Loucy (cell line): ENCODE data around the gene CCDC148.

Experiments used
- H2AFZ ChIP-seq: fragments of 200-600 bp; sonication (generic); 2 replicates; pipeline ENCODE4 v1.6.0; 2016; ENCODE audit warnings: antibody characterized with exemption, mild to moderate bottlenecking, low read length, moderate library complexity
- H3F3A ChIP-seq: fragments of 200-600 bp; 2 replicates; pipeline ENCODE4 v1.6.0; 2016; ENCODE audit warnings: antibody characterized with exemption, low read depth, mild to moderate bottlenecking
- H3K27me3 ChIP-seq: fragments of 200-600 bp; sonication (generic); 2 replicates; pipeline ENCODE4 v1.6.1; 2014; ENCODE audit warnings: low read length, mild to moderate bottlenecking; ENCODE audit not compliant: insufficient read depth, poor library complexity, severe bottlenecking
- H3K36me3 ChIP-seq: fragments of 200-600 bp; sonication (generic); 2 replicates; pipeline ENCODE4 v1.6.1; 2016; ENCODE audit warnings: low read length; ENCODE audit not compliant: insufficient read depth
- H3K4me1 ChIP-seq: fragments of 200-600 bp; sonication (generic); 2 replicates; pipeline ENCODE4 v1.5.1; 2014; ENCODE audit warnings: low read length, mild to moderate bottlenecking; ENCODE audit not compliant: insufficient read depth, poor library complexity, severe bottlenecking
- H3K4me2 ChIP-seq: fragments of 200-600 bp; sonication (generic); 2 replicates; pipeline ENCODE4 v1.6.0; 2014; ENCODE audit warnings: antibody characterized with exemption, low read length, low read depth, mild to moderate bottlenecking; ENCODE audit not compliant: poor library complexity, severe bottlenecking
- H3K4me3 ChIP-seq: fragments of 200-600 bp; sonication (generic); 2 replicates; pipeline ENCODE4 v1.5.1; 2014; ENCODE audit warnings: low read length, mild to moderate bottlenecking, mixed read lengths; ENCODE audit not compliant: poor library complexity, severe bottlenecking
- H3K79me2 ChIP-seq: fragments of 200-600 bp; sonication (generic); 2 replicates; pipeline ENCODE4 v1.6.1; 2014; ENCODE audit warnings: low read length; ENCODE audit not compliant: insufficient read depth
- H3K9ac ChIP-seq: fragments of 200-600 bp; sonication (generic); 2 replicates; pipeline ENCODE4 v1.6.0; 2014; ENCODE audit warnings: mild to moderate bottlenecking, low read depth, low read length, moderate library complexity; ENCODE audit not compliant: poor library complexity, severe bottlenecking
- H3K9me2 ChIP-seq: fragments of 200-600 bp; sonication (generic); replicated peaks from 2 replicates; pipeline ENCODE4 v1.6.1; 2016; ENCODE audit warnings: low read depth, low read length, mixed read lengths
- H3K9me3 ChIP-seq: fragments of 200-600 bp; sonication (generic); 2 replicates; pipeline ENCODE4 v1.6.1; 2014; ENCODE audit warnings: mild to moderate bottlenecking, antibody characterized with exemption, low read length, low read depth; ENCODE audit not compliant: insufficient read depth
- H4K20me1 ChIP-seq: fragments of 200-600 bp; sonication (generic); 2 replicates; pipeline ENCODE4 v1.6.0; 2014; ENCODE audit warnings: antibody characterized with exemption, low read length, mild to moderate bottlenecking; ENCODE audit not compliant: insufficient read depth, poor library complexity, severe bottlenecking
- EZH2phosphoT487 ChIP-seq: fragments of 200-600 bp; IDR thresholded peaks from 2 replicates; pipeline ENCODE4 v1.6.1; 2018; ENCODE audit warnings: antibody characterized with exemption, mild to moderate bottlenecking, moderate library complexity, borderline replicate concordance
- TF ChIP-seq, protein P1 (sequence below): fragments of 200-600 bp; sonication (generic); conservative IDR thresholded peaks from 2 replicates; pipeline ENCODE4 v1.5.1; 2014; ENCODE audit warnings: mild to moderate bottlenecking, antibody characterized with exemption, low read length

The CCDC148 gene

GRCh38 chr2:158496986-158497385, 40.4 kb upstream of the CCDC148 start:
- H3K4me1 ChIP-seq, result no peaks in the 10 kb centered on the region
- H3K79me2 ChIP-seq, result peaks cover 9% of the 10 kb centered on the region; the same call in 1 of the 2 replicates
- no peaks in the 10 kb centered on the region for H4K20me1 ChIP-seq
- H3K36me3 ChIP-seq, result no peaks in the 10 kb centered on the region
- H3K4me2 ChIP-seq, result no peak overlapping the region
- H3K9me3 ChIP-seq, result no peaks in the 10 kb centered on the region
- no peaks in the 10 kb centered on the region for H3K9me2 ChIP-seq
- no peak overlapping the region for H3K9ac ChIP-seq
- H3F3A ChIP-seq, result no peaks in the 10 kb centered on the region
- no peak overlapping the region for H2AFZ ChIP-seq
- TF ChIP-seq, protein P1, sequence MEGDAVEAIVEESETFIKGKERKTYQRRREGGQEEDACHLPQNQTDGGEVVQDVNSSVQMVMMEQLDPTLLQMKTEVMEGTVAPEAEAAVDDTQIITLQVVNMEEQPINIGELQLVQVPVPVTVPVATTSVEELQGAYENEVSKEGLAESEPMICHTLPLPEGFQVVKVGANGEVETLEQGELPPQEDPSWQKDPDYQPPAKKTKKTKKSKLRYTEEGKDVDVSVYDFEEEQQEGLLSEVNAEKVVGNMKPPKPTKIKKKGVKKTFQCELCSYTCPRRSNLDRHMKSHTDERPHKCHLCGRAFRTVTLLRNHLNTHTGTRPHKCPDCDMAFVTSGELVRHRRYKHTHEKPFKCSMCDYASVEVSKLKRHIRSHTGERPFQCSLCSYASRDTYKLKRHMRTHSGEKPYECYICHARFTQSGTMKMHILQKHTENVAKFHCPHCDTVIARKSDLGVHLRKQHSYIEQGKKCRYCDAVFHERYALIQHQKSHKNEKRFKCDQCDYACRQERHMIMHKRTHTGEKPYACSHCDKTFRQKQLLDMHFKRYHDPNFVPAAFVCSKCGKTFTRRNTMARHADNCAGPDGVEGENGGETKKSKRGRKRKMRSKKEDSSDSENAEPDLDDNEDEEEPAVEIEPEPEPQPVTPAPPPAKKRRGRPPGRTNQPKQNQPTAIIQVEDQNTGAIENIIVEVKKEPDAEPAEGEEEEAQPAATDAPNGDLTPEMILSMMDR, result no peak
- TF ChIP-seq EZH2phosphoT487, result no peak
- H3K4me3 ChIP-seq, result no peak overlapping the region
- no peaks in the 10 kb centered on the region for H3K27me3 ChIP-seq

DNA sequence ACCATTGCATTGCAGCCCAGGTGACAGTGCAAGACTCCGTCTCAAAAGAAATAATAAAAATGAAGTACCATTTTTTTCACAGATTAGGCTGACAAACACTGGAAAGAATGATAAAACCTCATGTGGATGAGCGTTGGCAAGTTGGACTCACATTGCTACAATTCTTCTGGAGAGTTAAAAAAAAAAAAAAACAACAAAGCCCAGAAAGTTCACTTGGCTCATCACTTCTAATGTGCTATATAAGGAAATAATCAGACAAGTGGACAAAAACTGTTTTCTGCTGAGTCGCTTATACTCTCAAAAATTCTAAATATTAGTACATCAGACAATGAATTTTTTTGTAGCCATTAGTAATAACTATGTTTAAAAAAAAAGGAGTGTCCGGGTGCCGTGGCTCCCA, 38.6 kb upstream of the CCDC148 start:
- Histone ChIP-seq H3K79me2 (peaks cover 22% of the 10 kb centered on the region; the same call in 1 of the 2 replicates), H3K36me3 (no peaks in the 10 kb centered on the region), H3K9me2 (no peaks in the 10 kb centered on the region), H3K9me3 (no peaks in the 10 kb centered on the region), H2AFZ (no peak overlapping the region), H3K9ac (no peak overlapping the region), H3K4me2 (no peak overlapping the region), H3K27me3 (no peaks in the 10 kb centered on the region), H3K4me3 (no peak overlapping the region), H3K4me1 (peaks cover 6% of the 10 kb centered on the region), H3F3A (no peaks in the 10 kb centered on the region), H4K20me1 (no peaks in the 10 kb centered on the region)
- no peak for TF ChIP-seq EZH2phosphoT487
- TF ChIP-seq, protein P1, result no peak

- no peak overlapping the region for H3K9ac ChIP-seq
- H3K9me3 ChIP-seq, result no peaks in the 10 kb centered on the region
- TF ChIP-seq EZH2phosphoT487, result no peak
- TF ChIP-seq, protein P1, result no peak
- no peak overlapping the region for H3K4me3 ChIP-seq
- no peaks in the 10 kb centered on the region for H3K27me3 ChIP-seq
- H3K79me2 ChIP-seq, result peaks cover 27% of the 10 kb centered on the region; the same call in 1 of the 2 replicates
- H3K36me3 ChIP-seq, result no peaks in the 10 kb centered on the region
- no peak overlapping the region for H3K4me2 ChIP-seq
- H3K4me1 ChIP-seq, result peaks cover 6% of the 10 kb centered on the region
- H4K20me1 ChIP-seq, result peaks cover 4% of the 10 kb centered on the region
- H3K9me2 ChIP-seq, result no peaks in the 10 kb centered on the region
- no peaks in the 10 kb centered on the region for H3F3A ChIP-seq
- no peak overlapping the region for H2AFZ ChIP-seq
Measured at GRCh38 chr2:158493458-158493857, 36.9 kb upstream of the CCDC148 start.
